Smooth muscle cell (in vitro differentiated cells): ENCODE measurements around the gene RIT1. TPM values are rescaled to one million over a fixed set of nuclear protein-coding genes. Genes with fewer than 3 reads are reported as not detected.

ENCODE experiments used
- DNase-seq: peaks from one replicate; lab custom pipeline; 2025; ENCODE audit not compliant: unreplicated experiment; lab: John Stamatoyannopoulos, UW
- H2AFZ ChIP-seq: fragments of 200-600 bp; sonication (generic); 2 replicates; pipeline ENCODE4 v1.6.0; 2016; ENCODE audit warnings: antibody characterized with exemption, low read depth, mild to moderate bottlenecking
- H3F3A ChIP-seq: fragments of 200-600 bp; sonication (generic); 2 replicates; pipeline ENCODE4 v1.6.0; 2017; ENCODE audit warnings: antibody characterized with exemption, low read depth
- H3K27ac ChIP-seq: fragments of 200-600 bp; sonication (generic); 2 replicates; pipeline ENCODE4 v1.5.1; 2016; ENCODE audit warnings: low read depth, mild to moderate bottlenecking
- H3K27me3 ChIP-seq: fragments of 200-600 bp; sonication (generic); 2 replicates; pipeline ENCODE4 v1.6.1; 2016; ENCODE audit warnings: low read depth, mild to moderate bottlenecking
- H3K36me3 ChIP-seq: fragments of 200-600 bp; sonication (generic); 2 replicates; pipeline ENCODE4 v1.5.1; 2016; ENCODE audit warnings: low read depth
- H3K4me1 ChIP-seq: fragments of 200-600 bp; sonication (generic); 2 replicates; pipeline ENCODE4 v1.5.1; 2016; ENCODE audit warnings: low read depth
- H3K4me2 ChIP-seq: fragments of 200-600 bp; sonication (generic); 2 replicates; pipeline ENCODE4 v1.6.0; 2016; ENCODE audit warnings: mild to moderate bottlenecking
- H3K4me3 ChIP-seq: fragments of 200-600 bp; sonication (generic); 2 replicates; pipeline ENCODE4 v1.5.1; 2016; ENCODE audit warnings: mild to moderate bottlenecking
- H3K79me2 ChIP-seq: fragments of 200-600 bp; sonication (generic); 2 replicates; pipeline ENCODE4 v1.6.0; 2016; ENCODE audit warnings: low read depth, mild to moderate bottlenecking
- H3K9ac ChIP-seq: fragments of 200-600 bp; sonication (generic); 2 replicates; pipeline ENCODE4 v1.6.0; 2016; ENCODE audit warnings: low read depth
- H3K9me3 ChIP-seq: fragments of 200-600 bp; sonication (generic); replicated peaks from 2 replicates; pipeline ENCODE4 v1.5.1; 2016; ENCODE audit warnings: low read depth
- H4K20me1 ChIP-seq: fragments of 200-600 bp; sonication (generic); 2 replicates; pipeline ENCODE4 v1.6.0; 2016; ENCODE audit warnings: low read depth
- WGBS: methylation state at CpG from one replicate; pipeline ENCODE4 v1.1.7; 2016; ENCODE audit warnings: low lambda C conversion rate; 5-methylcytosine and 5-hydroxymethylcytosine counted together
- polyA plus RNA-seq: library from polyadenylated mRNA; unstranded; fragments of >200 nt; fragmentation: Nextera tagmentation; extraction: Ambion mirVana; gene quantifications from 2 replicates; pipeline ENCODE4 v1.2.1, GENCODE V29; 2016
- total RNA-seq: library from RNA; depleted of rRNA; stranded (reverse); fragments of >200 nt; gene quantifications from 2 replicates; pipeline ENCODE4 v1.2.3, GENCODE V29; 2014
- TF ChIP-seq, protein P1 (sequence below): fragments of 200-600 bp; sonication (generic); IDR thresholded peaks from 2 replicates; pipeline ENCODE4 v1.5.1; 2017; ENCODE audit warnings: borderline replicate concordance, mild to moderate bottlenecking, antibody characterized with exemption; ENCODE audit not compliant: insufficient read depth, poor library complexity, severe bottlenecking

Gene RIT1
- total and polyA plus RNA-seq, 2 experiments from 2014 or later: 63.6 to 65.3 TPM

DNA sequence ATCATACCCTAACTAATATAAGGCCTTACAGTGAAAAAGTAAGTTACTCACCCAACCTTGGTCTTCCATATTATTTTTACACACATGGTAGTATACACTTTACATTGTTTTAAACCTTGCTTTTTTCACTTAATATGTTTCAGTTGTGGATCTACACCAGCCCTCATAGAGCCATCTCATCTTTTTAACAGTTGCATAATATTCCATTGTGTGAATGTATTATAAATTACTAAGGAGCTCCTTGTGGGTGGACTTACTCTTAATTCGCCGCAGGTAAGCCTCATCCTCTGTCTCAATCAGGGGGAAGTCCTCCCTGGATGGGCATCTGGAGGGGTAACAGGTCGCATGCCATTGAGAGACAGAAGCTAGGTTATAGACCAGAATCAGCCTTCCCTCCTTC lies 43.5 kb upstream of the RIT1 start:
- Histone ChIP-seq H3K36me3 (peaks cover 15% of the 10 kb centered on the region), H3K4me3 (no peak overlapping the region)
- 96% methylated on average over 3 of the region's 3 CpGs for whole genome bisulfite sequencing

DNA sequence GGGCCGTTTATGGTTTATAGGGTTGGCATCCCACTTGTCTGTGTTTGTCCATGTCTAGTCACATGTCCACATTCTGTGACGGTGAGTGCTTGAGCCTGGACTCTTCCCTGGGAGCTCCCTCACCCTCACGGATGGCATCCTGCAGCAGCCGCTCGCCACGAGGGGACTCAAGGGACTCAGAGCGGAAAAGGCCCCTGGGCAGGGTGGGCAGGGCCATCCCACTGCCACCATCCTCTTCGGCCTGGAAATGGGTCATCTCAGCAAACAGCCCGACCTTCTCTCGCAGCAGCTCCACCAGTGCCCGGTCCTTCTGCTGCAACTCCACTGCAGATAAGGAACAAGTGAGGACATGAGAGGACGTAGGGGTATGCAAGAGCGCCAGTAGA lies 41.3 kb upstream of the RIT1 start:
- peaks cover 8% of the 10 kb centered on the region for H4K20me1 ChIP-seq
- TF ChIP-seq, protein P1, sequence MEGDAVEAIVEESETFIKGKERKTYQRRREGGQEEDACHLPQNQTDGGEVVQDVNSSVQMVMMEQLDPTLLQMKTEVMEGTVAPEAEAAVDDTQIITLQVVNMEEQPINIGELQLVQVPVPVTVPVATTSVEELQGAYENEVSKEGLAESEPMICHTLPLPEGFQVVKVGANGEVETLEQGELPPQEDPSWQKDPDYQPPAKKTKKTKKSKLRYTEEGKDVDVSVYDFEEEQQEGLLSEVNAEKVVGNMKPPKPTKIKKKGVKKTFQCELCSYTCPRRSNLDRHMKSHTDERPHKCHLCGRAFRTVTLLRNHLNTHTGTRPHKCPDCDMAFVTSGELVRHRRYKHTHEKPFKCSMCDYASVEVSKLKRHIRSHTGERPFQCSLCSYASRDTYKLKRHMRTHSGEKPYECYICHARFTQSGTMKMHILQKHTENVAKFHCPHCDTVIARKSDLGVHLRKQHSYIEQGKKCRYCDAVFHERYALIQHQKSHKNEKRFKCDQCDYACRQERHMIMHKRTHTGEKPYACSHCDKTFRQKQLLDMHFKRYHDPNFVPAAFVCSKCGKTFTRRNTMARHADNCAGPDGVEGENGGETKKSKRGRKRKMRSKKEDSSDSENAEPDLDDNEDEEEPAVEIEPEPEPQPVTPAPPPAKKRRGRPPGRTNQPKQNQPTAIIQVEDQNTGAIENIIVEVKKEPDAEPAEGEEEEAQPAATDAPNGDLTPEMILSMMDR: no peak
- H3K9me3 ChIP-seq: no peaks in the 10 kb centered on the region
- H3K9ac ChIP-seq: no peak overlapping the region
- H2AFZ ChIP-seq: no peak overlapping the region
- peaks cover 4% of the 10 kb centered on the region for H3F3A ChIP-seq
- no peaks in the 10 kb centered on the region for H3K27me3 ChIP-seq
- H3K36me3 ChIP-seq: peaks cover 16% of the 10 kb centered on the region
- H3K4me2 ChIP-seq: no peak overlapping the region
- no peak overlapping the region for H3K4me3 ChIP-seq
- H3K27ac ChIP-seq: no peak overlapping the region
- no peak for DNase-seq
- 96% methylated on average over 13 of the region's 13 CpGs for WGBS
- no peaks in the 10 kb centered on the region for H3K79me2 ChIP-seq
- no peaks in the 10 kb centered on the region for H3K4me1 ChIP-seq

More for the DNA sequence above, 43.5 kb upstream of the RIT1 start:
- Histone ChIP-seq H3K27ac (no peak overlapping the region), H2AFZ (no peak overlapping the region), H4K20me1 (peaks cover 15% of the 10 kb centered on the region), H3K27me3 (no peaks in the 10 kb centered on the region), H3K9ac (no peak overlapping the region), H3K4me1 (no peaks in the 10 kb centered on the region), H3K4me2 (no peak overlapping the region), H3K79me2 (no peaks in the 10 kb centered on the region), H3K9me3 (no peaks in the 10 kb centered on the region), H3F3A (peaks cover 4% of the 10 kb centered on the region)
- no peak for DNase-seq
- TF ChIP-seq, protein P1: no peak

DNA sequence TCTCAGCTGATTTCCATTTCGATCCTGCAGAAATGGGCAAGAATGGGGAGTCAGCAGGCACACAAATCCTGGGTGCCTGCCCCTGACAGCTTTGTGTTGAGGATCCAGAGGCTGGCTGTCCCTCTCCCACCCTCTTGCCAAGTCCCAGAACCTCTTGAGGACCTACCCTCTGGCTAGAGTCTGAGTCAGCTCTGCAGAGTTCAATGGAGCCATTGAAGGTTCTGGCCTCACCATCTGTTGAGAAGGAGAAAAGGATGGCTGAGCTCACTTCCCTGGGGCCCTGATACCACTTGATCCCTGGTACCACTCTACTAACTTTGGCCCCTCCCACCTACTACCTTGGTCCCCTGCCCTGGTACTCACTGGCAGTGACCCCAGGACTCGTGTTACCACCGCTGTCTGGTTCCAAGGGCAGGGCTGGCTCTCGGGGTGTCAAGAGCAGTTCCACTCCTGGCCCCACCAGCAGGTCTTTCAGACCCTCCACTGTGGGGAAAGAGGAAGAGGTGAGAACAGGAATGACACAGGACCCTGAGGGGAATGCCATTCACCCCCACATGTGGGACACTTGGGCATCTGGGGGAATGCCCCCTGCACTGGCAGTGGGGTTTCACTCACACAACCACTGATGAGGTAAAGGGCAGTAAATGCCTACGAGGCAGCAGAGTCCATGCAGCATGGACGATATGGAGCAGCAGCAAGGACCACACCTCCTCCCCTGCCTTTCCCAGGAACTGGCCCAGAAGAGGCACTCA lies 40.8 kb upstream of the RIT1 start:
- no peak overlapping the region for H3K4me3 ChIP-seq
- peaks cover 8% of the 10 kb centered on the region for H4K20me1 ChIP-seq
- H3K27ac ChIP-seq: no peak overlapping the region
- H3K9ac ChIP-seq: no peak overlapping the region
- TF ChIP-seq, protein P1: no peak
- peaks cover 8% of the 10 kb centered on the region for H3F3A ChIP-seq
- no peaks in the 10 kb centered on the region for H3K4me1 ChIP-seq
- H3K36me3 ChIP-seq: peaks cover 16% of the 10 kb centered on the region
- DNase-seq: no peak
- H3K9me3 ChIP-seq: no peaks in the 10 kb centered on the region
- no peak overlapping the region for H3K4me2 ChIP-seq
- 84% methylated on average over 6 of the region's 6 CpGs for WGBS
- H2AFZ ChIP-seq: no peak overlapping the region
- H3K79me2 ChIP-seq: no peaks in the 10 kb centered on the region
- H3K27me3 ChIP-seq: no peaks in the 10 kb centered on the region

DNA sequence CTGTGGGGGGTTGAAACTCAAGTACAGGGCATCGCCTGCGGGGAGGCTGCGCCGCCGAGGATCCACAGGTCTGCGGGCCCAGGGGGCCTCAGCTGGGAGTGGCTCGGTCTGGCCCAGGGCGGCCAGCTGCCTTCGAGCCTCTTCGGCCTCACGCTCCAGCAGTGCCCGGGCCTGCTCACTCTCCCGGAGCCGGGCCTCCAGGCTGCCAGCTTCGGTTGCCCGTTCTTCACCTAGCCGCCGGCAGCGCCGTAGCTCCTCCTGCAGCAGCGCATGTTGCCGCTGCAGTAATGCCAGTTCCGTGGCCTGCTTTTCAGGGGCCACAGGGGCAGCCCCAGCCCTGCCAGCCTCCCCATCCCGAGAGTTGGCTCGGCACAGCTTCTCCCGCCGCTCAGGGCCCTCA lies 39.7 kb upstream of the RIT1 start:
- H3K4me1 ChIP-seq: no peaks in the 10 kb centered on the region
- H3F3A ChIP-seq: peaks cover 11% of the 10 kb centered on the region
- H3K9ac ChIP-seq: no peak overlapping the region
- H3K4me3 ChIP-seq: no peak overlapping the region
- H3K27me3 ChIP-seq: no peaks in the 10 kb centered on the region
- no peaks in the 10 kb centered on the region for H3K79me2 ChIP-seq
- H4K20me1 ChIP-seq: peaks cover 8% of the 10 kb centered on the region
- H3K9me3 ChIP-seq: no peaks in the 10 kb centered on the region
- H3K4me2 ChIP-seq: no peak overlapping the region
- 99% methylated on average over 26 of the region's 27 CpGs for WGBS
- no peak overlapping the region for H3K27ac ChIP-seq
- no peak for DNase-seq
- no peak overlapping the region for H2AFZ ChIP-seq
- TF ChIP-seq, protein P1: no peak
- peaks cover 16% of the 10 kb centered on the region for H3K36me3 ChIP-seq
